Uterus (tissue), 4 donors: ENCODE results near the gene MSI2. TPM values are rescaled to one million over a fixed set of nuclear protein-coding genes. Genes with fewer than 3 reads are reported as not detected.

Source experiments
- DNase-seq, 2 donors: peaks; one replicate each; pipeline ENCODE4 v3.0.0-alpha.2; 2019 to 2020
- H3K27ac ChIP-seq, 2 donors: fragments of 200-600 bp; sonication (generic); 1 replicate in 1 of 2; 2 replicates in 1 of 2; pipeline ENCODE4 v1.5.1; 2016 to 2018
- H3K27me3 ChIP-seq, 2 donors: fragments of 200-600 bp; sonication (generic); one replicate each; pipeline ENCODE4 v1.5.1; 2018 to 2019; ENCODE audit warnings: control low read depth in 1 of 2
- H3K36me3 ChIP-seq, 2 donors: fragments of 200-600 bp; sonication (generic); one replicate each; pipeline ENCODE4 v1.5.1; 2019; ENCODE audit warnings: control low read depth in 1 of 2
- H3K4me1 ChIP-seq, 2 donors: fragments of 200-600 bp; sonication (generic); one replicate each; pipeline ENCODE4 v1.5.1; 2018 to 2019; ENCODE audit warnings: control low read depth in 1 of 2
- H3K4me3 ChIP-seq, 2 donors: fragments of 200-600 bp; sonication (generic); 1 replicate in 1 of 2; 2 replicates in 1 of 2; pipeline ENCODE4 v1.5.1; 2018 to 2019; ENCODE audit warnings: mild to moderate bottlenecking in 1 of 2
- H3K9me3 ChIP-seq, 2 donors: fragments of 200-600 bp; sonication (generic); one replicate each; pipeline ENCODE4 v1.5.1; 2019; ENCODE audit warnings: control low read depth in 1 of 2
- CTCF ChIP-seq, 4 experiments: fragments of 200-600 bp in 2 of 4; fragments of 450-650 bp in 2 of 4; sonication (generic) in 2 of 4; IDR thresholded peaks; one replicate each; pipeline ENCODE4 v1.5.1; 2016 to 2019; ENCODE audit warnings: antibody characterized with exemption in 4 of 4, mild to moderate bottlenecking in 2 of 4, moderate library complexity in 1 of 4
- POLR2A ChIP-seq, 2 donors: fragments of 450-650 bp; IDR thresholded peaks; one replicate each; pipeline ENCODE4 v1.6.1; 2016; ENCODE audit warnings: antibody characterized with exemption in 2 of 2, mild to moderate bottlenecking in 1 of 2, moderate library complexity in 1 of 2
- intact Hi-C: fragments of 100-400 bp; cut with DNase I; formaldehyde crosslinking; loops from one replicate; pipeline ENCODE4 v1.15.1; 2023; ENCODE audit warnings: low total_unique reads
- total RNA-seq, 4 donors: library from RNA; depleted of rRNA in 3 of 4; stranded (reverse); fragments of >200 nt in 3 of 4; gene quantifications; one replicate each; pipeline versions ENCODE4 v1.1.0 to v1.2.4, GENCODE V29; 2014 to 2023
- donor health status: DM: yes; HTN: yes; CAD: no.

Gene MSI2
- total RNA-seq, 4 donors from 2014 or later: 13.2 to 60.8 (median 44.5) TPM

DNA sequence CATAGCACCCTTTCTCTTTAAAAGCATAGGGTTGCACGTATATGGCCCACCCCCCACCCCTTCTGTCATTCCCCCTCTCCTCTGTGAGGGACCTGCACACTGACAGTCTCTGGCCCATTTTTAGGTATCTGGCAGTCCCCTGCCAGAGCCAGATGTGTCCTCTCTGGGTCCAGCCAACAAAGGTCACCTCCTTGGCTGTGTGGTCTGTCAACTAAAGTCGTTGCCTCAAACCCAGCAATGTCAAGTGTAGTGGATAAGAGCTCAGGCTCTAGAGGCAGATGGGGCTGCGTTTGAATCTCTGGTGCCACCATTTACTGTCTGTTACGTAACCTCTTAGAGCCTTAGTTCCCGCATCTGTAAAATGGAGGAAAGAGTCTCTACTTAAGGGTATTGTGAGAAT, 211.5 kb downstream of the MSI2 start:
- no peak for DNase-seq
- H3K27me3 ChIP-seq: no peaks in the 10 kb centered on the region
- no peaks in the 10 kb centered on the region for H3K4me1 ChIP-seq
- H3K4me3 ChIP-seq: no peak overlapping the region
- no peak for TF ChIP-seq CTCF (IDR thresholded peaks at IDR 0.05)
- no peak for TF ChIP-seq POLR2A (IDR thresholded peaks at IDR 0.05)
- no peaks in the 10 kb centered on the region for H3K9me3 ChIP-seq
- no peaks in the 10 kb centered on the region for H3K36me3 ChIP-seq
- intact Hi-C loops: no loop called here
- H3K27ac ChIP-seq: no peak overlapping the region

GRCh38 chr17:57468932-57469775, 212.8 kb downstream of the MSI2 start:
- no peak for DNase-seq
- TF ChIP-seq POLR2A (IDR thresholded peaks at IDR 0.05) (no peak), CTCF (IDR thresholded peaks at IDR 0.05) (no peak)
- H3K36me3 ChIP-seq: no peaks in the 10 kb centered on the region
- peaks cover 0 to 8% of the 10 kb centered on the region in 2 donors for H3K4me1 ChIP-seq
- H3K27me3 ChIP-seq: no peaks in the 10 kb centered on the region
- no peak overlapping the region for H3K27ac ChIP-seq
- H3K4me3 ChIP-seq: no peak overlapping the region
- no peaks in the 10 kb centered on the region for H3K9me3 ChIP-seq
- intact Hi-C loops: no loop called here

DNA sequence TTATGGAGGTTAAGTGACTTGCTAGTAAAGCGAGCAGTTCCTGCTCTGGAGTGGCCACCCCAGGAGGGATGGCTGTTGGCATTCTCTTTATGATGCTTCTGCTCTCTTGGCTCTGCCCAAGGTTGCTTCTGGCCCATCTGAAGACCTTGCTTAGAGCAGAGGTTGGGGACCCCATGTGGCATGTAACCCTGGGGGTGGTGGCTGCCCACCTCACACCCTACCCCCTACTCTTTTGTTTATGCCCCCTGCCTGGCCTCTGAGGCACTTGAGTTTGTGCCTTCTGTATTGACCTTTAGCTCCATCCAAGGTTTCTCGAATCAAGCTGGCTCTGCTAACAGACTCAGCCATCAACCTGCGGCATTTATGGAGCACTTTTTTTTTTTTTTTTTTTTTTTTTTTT, 214.6 kb downstream of the MSI2 start:
- no peak for TF ChIP-seq POLR2A (IDR thresholded peaks at IDR 0.05)
- TF ChIP-seq CTCF (IDR thresholded peaks at IDR 0.05): no peak
- Histone ChIP-seq H3K9me3 (no peaks in the 10 kb centered on the region), H3K27me3 (no peaks in the 10 kb centered on the region), H3K36me3 (no peaks in the 10 kb centered on the region), H3K4me3 (no peak overlapping the region), H3K4me1 (peaks cover 0 to 8% of the 10 kb centered on the region in 2 donors), H3K27ac (no peak overlapping the region)
- DNase-seq: no peak
- intact Hi-C loops: no loop called here

- no peak for TF ChIP-seq CTCF (IDR thresholded peaks at IDR 0.05)
- TF ChIP-seq POLR2A (IDR thresholded peaks at IDR 0.05): no peak
Observed at GRCh38 chr17:57471868-57472368, 215.6 kb downstream of the MSI2 start.

DNA sequence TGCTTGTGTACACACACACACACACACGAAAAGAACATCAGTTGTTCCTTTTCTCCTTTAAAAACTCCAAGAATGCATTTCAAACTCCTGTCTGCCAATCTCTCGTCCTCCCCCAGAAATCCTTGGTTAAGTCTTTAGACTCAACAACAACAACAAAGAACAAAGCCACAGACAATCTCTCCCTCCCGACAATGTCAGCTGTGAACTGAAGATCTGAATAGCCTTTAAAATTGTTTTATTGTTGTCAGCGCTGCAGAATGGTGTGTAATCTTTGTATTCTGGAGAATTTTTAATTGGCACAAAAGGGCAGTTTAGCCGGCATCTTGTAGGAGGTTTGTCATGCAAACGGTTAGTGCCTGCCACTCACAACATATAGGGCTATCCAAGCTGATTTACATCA, 219.5 kb downstream of the MSI2 start:
- H3K4me1 ChIP-seq: peaks cover 3 to 8% of the 10 kb centered on the region in 2 donors
- DNase-seq: no peak
- intact Hi-C loops: no loop called here

More at GRCh38 chr17:57471868-57472368, 215.6 kb downstream of the MSI2 start:
- Histone ChIP-seq H3K27me3 (no peaks in the 10 kb centered on the region), H3K9me3 (no peaks in the 10 kb centered on the region), H3K4me1 (peaks cover 0 to 8% of the 10 kb centered on the region in 2 donors), H3K4me3 (no peak overlapping the region), H3K27ac (no peak overlapping the region), H3K36me3 (no peaks in the 10 kb centered on the region)
- no peak for DNase-seq
- intact Hi-C loops: no loop called here

More for the DNA sequence above, 219.5 kb downstream of the MSI2 start:
- Histone ChIP-seq H3K27me3 (no peaks in the 10 kb centered on the region), H3K27ac (no peak overlapping the region), H3K9me3 (no peaks in the 10 kb centered on the region), H3K36me3 (no peaks in the 10 kb centered on the region), H3K4me3 (no peak overlapping the region)
- TF ChIP-seq CTCF (IDR thresholded peaks at IDR 0.05) (no peak), POLR2A (IDR thresholded peaks at IDR 0.05) (no peak)
